ENCODE results near the gene ABCB8. TPM values are rescaled to one million over a fixed set of nuclear protein-coding genes. Genes with fewer than 3 reads are reported as not detected.

Gene ABCB8
- total RNA-seq, 2 donors from 2014 or later = 42.6 to 78.3 TPM

- DNase-seq (ENCODE audit: low spot score in 2 of 2) = no peak
- H3K9me3 Mint-ChIP-seq = no peaks in the 10 kb centered on the region
- H3K27ac Mint-ChIP-seq = peak overlapping the region; percentile 79 to 91
- peaks cover 12 to 14% of the 10 kb centered on the region in 2 donors for H3K36me3 Mint-ChIP-seq
- no peak for ATAC-seq
These were observed 51.1 kb downstream of the ABCB8 start for GRCh38 chr7:151079199-151079910.

GRCh38 chr7:151080067-151080521, 51.8 kb downstream of the ABCB8 start:
- H3K36me3 Mint-ChIP-seq = peaks cover 12 to 14% of the 10 kb centered on the region in 2 donors
- peak overlapping the region; percentile 79 to 91 for H3K27ac Mint-ChIP-seq
- ATAC-seq (peak; percentile 0 to 13), DNase-seq (ENCODE audit: low spot score in 2 of 2) (no peak)
- no peaks in the 10 kb centered on the region for H3K9me3 Mint-ChIP-seq

GRCh38 chr7:151080522-151081169, 52.4 kb downstream of the ABCB8 start, which contains the start of gene FASTK:
FASTK (minus strand) TSS chr7:151080809; CDS start chr7:151080766, 43 bp downstream.
- H3K27ac Mint-ChIP-seq = peak within 1 kb of the TSS; percentile 89 to 91
- ATAC-seq = peak; percentile 85 to 88
- H3K36me3 Mint-ChIP-seq = peaks cover 7 to 14% of the 10 kb centered on the region in 2 donors
- no peaks in the 10 kb centered on the region for H3K9me3 Mint-ChIP-seq
- peak; percentile 88 to 89 for DNase-seq (ENCODE audit: low spot score in 2 of 2)

- Mint-ChIP-seq H3K9me3 (no peaks in the 10 kb centered on the region), H3K36me3 (peaks cover 6 to 14% of the 10 kb centered on the region in 2 donors), H3K27ac (peak overlapping the region in 1 of 2 donors; percentile 89)
- ATAC-seq = no peak
- no peak for DNase-seq (ENCODE audit: low spot score in 2 of 2)
These were observed 53.2 kb downstream of the ABCB8 start for GRCh38 chr7:151081170-151082101.

- Mint-ChIP-seq H3K36me3 (peaks cover 6 to 14% of the 10 kb centered on the region in 2 donors), H3K27ac (peak overlapping the region; percentile 89 to 97)
These were observed 54.2 kb downstream of the ABCB8 start for GRCh38 chr7:151082141-151083070.

GRCh38 chr7:151083071-151083823, 55.0 kb downstream of the ABCB8 start, which contains the start of gene TMUB1:
TMUB1 (minus strand) TSS chr7:151083493; CDS start chr7:151082563, 930 bp downstream.
- DNase-seq (ENCODE audit: low spot score in 2 of 2) = peak; percentile 76 to 79
- peak within 1 kb of the TSS; percentile 89 to 97 for H3K27ac Mint-ChIP-seq
- ATAC-seq = peak; percentile 45 to 73
- H3K9me3 Mint-ChIP-seq = no peaks in the 10 kb centered on the region
- peaks cover 6 to 14% of the 10 kb centered on the region in 2 donors for H3K36me3 Mint-ChIP-seq

More at GRCh38 chr7:151082141-151083070, 54.2 kb downstream of the ABCB8 start:
- no peaks in the 10 kb centered on the region for H3K9me3 Mint-ChIP-seq
- DNase-seq (ENCODE audit: low spot score in 2 of 2) (no peak), ATAC-seq (no peak)

- peak overlapping the region in 1 of 2 donors; percentile 89 for H3K27ac Mint-ChIP-seq
- no peaks in the 10 kb centered on the region for H3K9me3 Mint-ChIP-seq
- peaks cover 6 to 15% of the 10 kb centered on the region in 2 donors for H3K36me3 Mint-ChIP-seq
- ATAC-seq (no peak), DNase-seq (ENCODE audit: low spot score in 2 of 2) (no peak)
These were observed 55.5 kb downstream of the ABCB8 start for GRCh38 chr7:151083824-151084160.

- Mint-ChIP-seq H3K9me3 (no peaks in the 10 kb centered on the region), H3K36me3 (peaks cover 6 to 14% of the 10 kb centered on the region in 2 donors), H3K27ac (peak overlapping the region in 1 of 2 donors; percentile 37)
- no peak for ATAC-seq
- no peak for DNase-seq (ENCODE audit: low spot score in 2 of 2)
These were observed 57.1 kb downstream of the ABCB8 start for GRCh38 chr7:151085329-151085690.

GRCh38 chr7:151085691-151086620, 57.7 kb downstream of the ABCB8 start, which contains the start of gene AGAP3:
AGAP3 (plus strand) TSS chr7:151086475; CDS start chr7:151086742, 267 bp downstream.
- peaks cover 6 to 13% of the 10 kb centered on the region in 2 donors for H3K36me3 Mint-ChIP-seq
- ATAC-seq (peak; percentile 19 to 34), DNase-seq (ENCODE audit: low spot score in 2 of 2) (peak in 1 of 2 donors; percentile 50)
- H3K9me3 Mint-ChIP-seq = no peaks in the 10 kb centered on the region
- peak within 1 kb of the TSS; percentile 57 to 60 for H3K27ac Mint-ChIP-seq

- ATAC-seq (peak in 1 of 2 donors; percentile 16), DNase-seq (ENCODE audit: low spot score in 2 of 2) (peak in 1 of 2 donors; percentile 46)
- Mint-ChIP-seq H3K36me3 (peaks cover 6 to 13% of the 10 kb centered on the region in 2 donors), H3K9me3 (no peaks in the 10 kb centered on the region), H3K27ac (peak overlapping the region in 1 of 2 donors; percentile 57)
These were observed 58.6 kb downstream of the ABCB8 start for GRCh38 chr7:151086802-151087244.

- Mint-ChIP-seq H3K9me3 (no peaks in the 10 kb centered on the region), H3K36me3 (peaks cover 6 to 13% of the 10 kb centered on the region in 2 donors), H3K27ac (peak overlapping the region; percentile 57 to 61)
- DNase-seq (ENCODE audit: low spot score in 2 of 2) (peak; percentile 46 to 74), ATAC-seq (peak; percentile 35 to 49)
These were observed 59.2 kb downstream of the ABCB8 start for GRCh38 chr7:151087245-151088018.

GRCh38 chr7:151088019-151088855, 60.0 kb downstream of the ABCB8 start:
- no peaks in the 10 kb centered on the region for H3K9me3 Mint-ChIP-seq
- H3K36me3 Mint-ChIP-seq = peaks cover 0 to 7% of the 10 kb centered on the region in 2 donors
- peak in 1 of 2 donors; percentile 19 for ATAC-seq
- DNase-seq (ENCODE audit: low spot score in 2 of 2) = no peak
- H3K27ac Mint-ChIP-seq = peak overlapping the region; percentile 50 to 61
